ENCODE measurements around the gene CLMN. TPM values are rescaled to one million over a fixed set of nuclear protein-coding genes. Genes with fewer than 3 reads are reported as not detected.

Gene CLMN
- total and polyA plus RNA-seq, 2 of the 4 experiments (the other 2 are of a cell fraction): 0.10 to 0.18 TPM

- Histone ChIP-seq H2BK120ac (ENCODE audit: low read depth, low read length) (no peak overlapping the region), H3K9me3 (ENCODE audit: control insufficient read depth, insufficient read depth, low read length) (no peaks in the 10 kb centered on the region), H3K27ac (ENCODE audit: insufficient read depth, low read length) (no peak overlapping the region), H2BK20ac (ENCODE audit: low read depth, low read length) (no peak overlapping the region), H2AFZ (replicated peaks; ENCODE audit: low read length, poor library complexity) (no peak overlapping the region), H4K20me1 (ENCODE audit: insufficient read depth, low read length) (no peaks in the 10 kb centered on the region), H4K8ac (ENCODE audit: low read depth in 2 of 2, low read length in 2 of 2) (no peak overlapping the region), H3K9ac (ENCODE audit: low read depth, low read length) (no peak overlapping the region), H3K4ac (ENCODE audit: low read depth, low read length) (no peak overlapping the region), H3K27me3 (ENCODE audit: control insufficient read depth, insufficient read depth, low read length) (no peaks in the 10 kb centered on the region; the same call in none of the 2 replicates), H2AK5ac (ENCODE audit: low read depth, low read length) (no peak overlapping the region), H2AK9ac (replicated peaks; ENCODE audit: low read depth, low read length, poor library complexity) (no peak overlapping the region), H3K4me3 (ENCODE audit: insufficient read depth, low read depth, low read length) (no peak overlapping the region), H3K23ac (ENCODE audit: low read depth, low read length) (no peak overlapping the region), H2BK15ac (ENCODE audit: low read depth, low read length) (no peak overlapping the region), H3K14ac (replicated peaks; ENCODE audit: low read depth, low read length) (no peak overlapping the region), H4K91ac (ENCODE audit: insufficient read depth, low read depth, low read length) (no peak overlapping the region), H3K36me3 (ENCODE audit: control insufficient read depth, insufficient read depth, low read length) (no peaks in the 10 kb centered on the region), H3K18ac (ENCODE audit: low read depth, low read length) (no peak overlapping the region), H4K5ac (ENCODE audit: low read depth, low read length) (no peak overlapping the region), H3K56ac (ENCODE audit: extremely low read depth, insufficient read depth, low read length) (no peak overlapping the region), H3K4me1 (ENCODE audit: control insufficient read depth, insufficient read depth, low read length) (no peaks in the 10 kb centered on the region), H3K4me2 (ENCODE audit: low read depth, low read length) (no peak overlapping the region), H3K9me1 (ENCODE audit: insufficient read depth, low read length) (no peaks in the 10 kb centered on the region), H2BK5ac (ENCODE audit: low read depth, low read length, poor library complexity, severe bottlenecking) (no peak overlapping the region), H3K79me1 (ENCODE audit: low read depth in 1 of 2, low read length in 2 of 2) (no peaks in the 10 kb centered on the region)
- intact Hi-C loops (cut with micrococcal nuclease): no loop called here
- ChIA-PET CTCF (no interaction called here), POLR2A (ENCODE audit: unreplicated experiment) (no interaction called here)
- in situ Hi-C loops (cut with MboI; ENCODE audit: low sequenced_read_pairs): no loop called here
- DNase-seq (no peak), ATAC-seq (ENCODE audit: low read depth) (no peak)
- BruUV-seq (replicated peaks): no TSS peak
- no CpG with 5 or more reads among the region's 3 CpGs for WGBS, 2 experiments (ENCODE audit: extremely low coverage in 2 of 2, insufficient read length in 1 of 2)
- dilution Hi-C loops (cut with HindIII; ENCODE audit: low sequenced_read_pairs, unreplicated experiment): no loop called here
- TF ChIP-seq SMC3 (IDR thresholded peaks at IDR 0.05; ENCODE audit: low read depth, low read length) (no peak), USF2 (IDR thresholded peaks at IDR 0.05; ENCODE audit: low read depth, low read length) (no peak), POLR2A (IDR thresholded peaks at IDR 0.05; ENCODE audit: low read depth, low read length) (no peak), CTCF (conservative IDR thresholded peaks at IDR 0.05; ENCODE audit: low read depth, low read length) (no peak), RAD21 (IDR thresholded peaks at IDR 0.05; ENCODE audit: low read length) (no peak), RCOR1 (IDR thresholded peaks at IDR 0.05; ENCODE audit: insufficient replicate concordance, low read length) (no peak), ELK1 (IDR thresholded peaks at IDR 0.05; ENCODE audit: borderline replicate concordance, low read depth, low read length) (no peak), CEBPB (IDR thresholded peaks at IDR 0.05; ENCODE audit: low read depth, low read length) (no peak), MAFK (IDR thresholded peaks at IDR 0.05; ENCODE audit: low read depth, low read length) (no peak), MXI1 (IDR thresholded peaks at IDR 0.05; ENCODE audit: borderline replicate concordance, low read depth, low read length) (no peak), RFX5 (IDR thresholded peaks at IDR 0.05; ENCODE audit: low read depth, low read length) (no peak), MAZ (IDR thresholded peaks at IDR 0.05; ENCODE audit: borderline replicate concordance, low read depth, low read length) (no peak), FOS (IDR thresholded peaks at IDR 0.05; ENCODE audit: low read depth, low read length) (no peak), CHD1 (IDR thresholded peaks at IDR 0.05; ENCODE audit: low read depth, low read length) (no peak), BHLHE40 (IDR thresholded peaks at IDR 0.05; ENCODE audit: low read depth, low read length) (no peak), NFE2L2 (IDR thresholded peaks at IDR 0.05; ENCODE audit: low read depth, low read length) (no peak)
Observed at GRCh38 chr14:95213774-95214173, 105.9 kb downstream of the CLMN start.

Measured in IMR-90 (cell line).